Stimulated activated CD8-positive, alpha-beta memory T cell treated with anti-CD3 and anti-CD28 coated beads, Interleukin-15, amount 100 ng/mL, for 1 hour (primary cell): ENCODE measurements around the gene ARHGEF11.
A peak's percentile ranks its signal among the peaks of the same experiment; 100 is the strongest.
"Not testable (repeated sequence)": the region's sequence is repeated elsewhere in the genome, so short reads cannot be mapped to it uniquely, and the experiment has no call there.

ENCODE experiments used
- DNase-seq: peaks from one replicate; pipeline ENCODE4 v3.0.0-alpha.2; 2020; ENCODE audit warnings: low read depth

The ARHGEF11 gene

GRCh38 chr1:156928043-156928602 lies 117.4 kb downstream of the ARHGEF11 start:
- no peak for DNase-seq

DNA sequence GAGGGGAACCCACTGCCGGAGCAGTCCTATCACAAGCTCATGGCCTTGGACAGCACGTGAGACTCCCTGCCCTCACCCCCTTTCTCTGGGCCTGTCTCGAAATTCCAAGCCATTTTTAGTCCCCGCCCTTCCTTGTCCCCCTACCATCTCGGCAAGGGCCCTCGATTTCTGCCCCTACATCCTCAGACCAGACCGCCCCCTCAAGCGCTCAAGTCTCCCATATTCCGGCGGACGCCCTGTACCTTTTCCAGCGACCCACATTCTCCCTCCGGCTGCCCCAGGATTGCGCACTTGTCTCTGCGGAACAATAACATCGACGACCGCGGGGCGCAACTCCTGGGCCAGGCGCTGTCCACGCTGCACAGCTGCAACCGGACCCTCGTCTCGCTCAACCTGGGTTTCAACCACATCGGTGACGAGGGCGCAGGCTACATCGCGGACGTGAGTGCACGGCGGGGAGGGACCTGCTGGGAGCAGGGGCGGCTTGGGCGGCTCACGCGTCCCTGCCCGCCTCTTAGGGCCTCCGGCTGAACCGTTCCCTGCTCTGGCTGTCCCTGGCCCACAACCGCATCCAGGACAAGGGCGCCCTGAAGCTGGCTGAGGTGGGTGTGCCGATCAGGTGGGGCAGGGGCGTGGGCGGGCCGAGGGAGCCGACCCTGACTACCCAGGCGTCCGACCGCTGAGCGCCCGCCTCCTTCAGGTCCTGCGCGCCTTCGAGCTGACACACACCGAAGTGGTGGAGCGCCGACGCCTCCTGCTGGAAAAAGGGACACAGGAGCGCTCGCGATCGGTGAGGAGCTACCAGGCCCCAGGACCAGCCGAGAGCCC lies 118.1 kb downstream of the ARHGEF11 start:
- DNase-seq = peak; percentile 24

- not testable (repeated sequence) for DNase-seq
Observed at GRCh38 chr1:156926695-156927094, 118.8 kb downstream of the ARHGEF11 start.

DNA sequence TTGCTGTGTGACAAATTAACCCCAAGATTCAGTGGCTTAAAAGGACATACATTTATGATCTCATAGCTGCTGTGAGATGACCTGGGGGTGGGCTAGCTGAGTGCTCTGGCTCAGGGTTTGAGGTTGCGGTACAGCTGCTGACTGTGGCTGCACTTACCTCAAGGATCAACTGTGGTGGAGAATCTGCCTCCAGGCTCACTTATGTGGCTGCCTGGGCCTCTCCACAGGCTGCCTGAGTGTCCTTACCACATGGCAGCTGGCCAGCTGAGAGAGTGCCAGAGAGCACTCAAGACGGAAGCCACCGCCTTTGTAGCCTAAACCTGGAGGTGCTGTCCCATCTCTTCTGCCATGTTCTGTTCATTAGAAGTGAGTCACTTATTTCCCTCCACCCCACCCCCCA lies 119.4 kb downstream of the ARHGEF11 start:
- no peak for DNase-seq

DNA sequence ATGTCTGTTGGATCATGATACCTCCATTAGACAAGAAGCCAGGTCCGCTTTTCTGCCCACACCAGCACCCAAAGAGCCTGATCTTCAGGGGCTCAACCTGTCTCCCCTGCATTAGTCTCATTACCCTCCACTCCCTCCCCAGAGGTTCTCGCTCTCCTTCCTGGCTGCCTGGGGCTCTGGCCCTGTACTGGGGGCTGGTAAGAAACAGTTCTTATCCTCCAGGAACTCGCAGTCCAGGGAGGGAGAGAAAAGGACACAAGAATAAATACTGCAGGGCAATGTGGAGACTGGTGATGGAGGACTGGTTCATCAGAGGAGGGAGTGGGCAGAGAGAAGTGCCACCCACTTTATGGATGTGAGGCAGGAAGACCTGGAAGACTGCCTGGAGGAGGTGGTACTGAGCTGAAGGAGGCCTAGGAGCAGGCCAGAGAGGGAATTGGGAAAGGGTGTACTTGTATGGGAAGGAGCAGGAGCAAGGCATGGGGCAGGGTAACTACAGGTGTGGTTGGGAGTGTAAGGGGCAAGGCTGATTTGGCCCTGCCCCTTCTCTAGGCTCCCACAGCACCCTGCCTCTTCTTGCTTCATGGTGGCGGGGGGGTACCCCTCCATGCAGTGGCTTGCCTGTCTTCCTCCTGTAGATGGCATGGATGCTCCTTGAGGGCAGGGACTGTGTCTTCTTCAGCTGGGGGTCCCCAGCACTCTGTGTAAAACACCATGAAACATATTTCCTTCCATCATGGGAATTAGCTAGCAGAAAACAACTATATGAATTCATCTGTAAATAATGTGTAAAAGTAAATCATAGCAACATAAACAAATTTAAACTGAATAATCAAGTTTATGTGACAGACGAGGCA lies 120.2 kb downstream of the ARHGEF11 start:
- no peak for DNase-seq

GRCh38 chr1:156924478-156925153 lies 120.9 kb downstream of the ARHGEF11 start:
- DNase-seq = no peak

- DNase-seq = no peak
Observed at GRCh38 chr1:156923670-156924477, 121.7 kb downstream of the ARHGEF11 start.

DNA sequence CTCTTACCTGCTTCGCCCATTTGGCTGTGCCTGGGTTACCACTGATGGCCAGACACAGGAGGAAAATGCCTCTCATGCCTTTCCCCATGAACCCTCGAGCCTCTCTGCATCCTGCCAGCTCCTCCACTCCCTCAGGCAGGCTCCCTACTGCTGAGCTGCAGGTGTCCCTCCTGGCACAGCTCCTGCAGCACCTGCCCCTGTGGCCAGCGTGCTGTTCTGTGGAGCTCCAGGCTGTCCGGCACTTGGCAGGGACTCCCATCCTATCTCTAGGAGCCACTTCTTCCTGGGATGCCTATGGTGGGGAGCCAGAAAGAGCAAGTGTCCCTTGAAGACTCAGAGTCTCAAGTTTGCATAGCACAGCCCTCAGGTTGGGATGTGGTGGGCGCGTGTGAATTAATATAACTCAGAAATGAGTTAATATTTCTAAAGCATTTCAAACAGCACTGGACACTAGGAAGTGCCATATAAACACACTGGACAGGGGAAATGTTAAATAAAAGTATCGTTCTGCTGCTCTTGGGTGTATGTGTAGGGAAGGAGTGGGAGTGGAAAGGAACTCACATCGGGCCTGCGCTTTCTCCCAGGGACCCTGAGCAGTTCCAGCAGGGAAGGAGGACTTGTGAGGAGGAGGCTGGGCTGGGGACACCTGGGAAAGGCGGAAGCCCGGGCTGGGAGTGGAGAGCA lies 122.4 kb downstream of the ARHGEF11 start:
- DNase-seq = no peak

GRCh38 chr1:156921053-156921529 lies 124.5 kb downstream of the ARHGEF11 start:
- DNase-seq = no peak

DNA sequence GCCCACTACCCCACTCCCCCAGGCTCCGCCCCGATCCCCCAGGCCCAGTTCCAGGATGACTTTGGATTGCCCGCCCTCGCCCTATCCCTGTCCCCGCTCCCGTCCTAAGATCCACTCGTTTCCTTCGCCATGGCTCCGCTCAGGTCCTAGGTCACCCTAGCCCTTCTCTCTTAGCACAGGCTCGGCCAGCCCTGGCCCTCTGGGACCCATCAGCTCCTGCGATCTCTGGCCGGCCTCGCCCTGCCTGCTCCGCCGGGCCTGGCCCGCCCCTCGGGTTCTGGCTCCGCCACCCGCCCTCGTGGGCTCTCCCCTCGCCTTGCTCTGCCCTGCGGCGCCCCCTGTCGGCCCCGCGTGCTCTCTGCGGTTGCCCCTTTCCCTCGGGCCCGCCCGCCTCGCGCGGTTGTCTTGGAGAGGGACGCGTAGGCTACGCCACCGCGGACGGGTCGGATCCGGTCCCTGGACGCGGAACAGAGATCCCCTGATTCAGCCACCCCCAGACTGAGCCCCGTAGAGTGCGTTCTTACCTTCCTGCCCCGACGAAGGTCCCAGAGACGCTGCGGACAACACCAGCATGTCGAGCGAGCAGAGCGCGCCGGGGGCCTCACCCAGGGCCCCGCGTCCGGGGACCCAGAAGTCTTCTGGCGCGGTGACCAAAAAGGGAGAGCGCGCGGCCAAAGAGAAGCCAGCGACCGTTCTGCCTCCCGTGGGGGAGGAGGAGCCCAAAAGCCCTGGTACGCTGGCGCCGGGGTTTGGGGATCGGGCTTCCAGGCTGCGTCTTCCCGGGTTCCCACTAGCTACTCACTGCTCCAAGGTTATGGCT lies 125.1 kb downstream of the ARHGEF11 start, which contains the start of gene LRRC71:
LRRC71 (plus strand) TSS at position 400 of the 820 bp plus-strand sequence; CDS start at position 572, 172 bp downstream.
- DNase-seq = peak; percentile 27

- DNase-seq = no peak
Observed at GRCh38 chr1:156914440-156914856, 131.1 kb downstream of the ARHGEF11 start.

DNA sequence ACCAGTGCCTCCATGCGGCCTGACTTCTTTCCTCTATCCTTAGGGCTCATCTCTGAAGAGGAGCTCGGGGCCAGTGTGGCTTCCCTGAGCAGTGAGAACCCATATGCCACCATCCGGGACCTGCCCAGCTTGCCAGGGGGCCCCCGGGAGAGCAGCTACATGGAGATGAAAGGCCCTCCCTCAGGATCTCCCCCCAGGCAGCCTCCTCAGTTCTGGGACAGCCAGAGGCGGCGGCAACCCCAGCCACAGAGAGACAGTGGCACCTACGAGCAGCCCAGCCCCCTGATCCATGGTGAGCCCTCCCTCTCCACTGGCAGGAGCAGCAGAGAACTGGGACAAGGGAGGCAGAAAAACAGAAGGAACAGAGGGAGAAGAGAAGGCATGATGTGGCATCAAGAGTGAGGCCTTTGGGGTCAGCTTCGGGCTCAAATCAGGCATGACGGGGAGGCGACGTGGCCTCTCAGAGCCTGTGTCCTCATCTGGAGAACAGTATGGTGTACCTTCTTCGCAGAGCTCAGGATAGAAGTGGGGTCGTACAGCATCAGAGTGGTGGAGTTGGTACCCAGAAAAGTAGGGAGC lies 131.6 kb downstream of the ARHGEF11 start:
- DNase-seq = no peak

GRCh38 chr1:156912861-156913808 lies 132.4 kb downstream of the ARHGEF11 start:
- no peak for DNase-seq

GRCh38 chr1:156912310-156912709 lies 133.2 kb downstream of the ARHGEF11 start:
- DNase-seq = no peak

GRCh38 chr1:156911577-156912298 lies 133.8 kb downstream of the ARHGEF11 start:
- DNase-seq = no peak

GRCh38 chr1:156910309-156910782 lies 135.2 kb downstream of the ARHGEF11 start:
- DNase-seq = peak; percentile 23

DNA sequence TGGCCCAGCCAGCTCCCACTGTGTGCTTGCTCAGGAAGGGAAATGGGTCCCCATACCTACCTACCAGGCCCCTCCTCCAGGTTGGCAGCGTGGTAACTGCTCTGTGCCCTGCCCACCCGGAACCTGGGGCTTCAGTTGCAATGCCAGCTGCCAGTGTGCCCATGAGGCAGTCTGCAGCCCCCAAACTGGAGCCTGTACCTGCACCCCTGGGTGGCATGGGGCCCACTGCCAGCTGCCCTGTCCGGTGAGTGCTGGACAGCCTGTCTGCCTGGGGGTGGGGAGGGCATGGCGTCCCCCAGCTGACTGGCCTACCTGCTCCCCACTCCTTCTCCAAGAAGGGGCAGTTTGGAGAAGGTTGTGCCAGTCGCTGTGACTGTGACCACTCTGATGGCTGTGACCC lies 135.9 kb downstream of the ARHGEF11 start:
- DNase-seq = no peak
